AG08396 (cell line): Measurements from ENCODE around the gene DOCK8.

ENCODE experiments used
- DNase-seq: peaks from one replicate; pipeline ENCODE4 v3.0.0; 2012; ENCODE audit warnings: low spot score, mixed read lengths

Gene DOCK8

DNA sequence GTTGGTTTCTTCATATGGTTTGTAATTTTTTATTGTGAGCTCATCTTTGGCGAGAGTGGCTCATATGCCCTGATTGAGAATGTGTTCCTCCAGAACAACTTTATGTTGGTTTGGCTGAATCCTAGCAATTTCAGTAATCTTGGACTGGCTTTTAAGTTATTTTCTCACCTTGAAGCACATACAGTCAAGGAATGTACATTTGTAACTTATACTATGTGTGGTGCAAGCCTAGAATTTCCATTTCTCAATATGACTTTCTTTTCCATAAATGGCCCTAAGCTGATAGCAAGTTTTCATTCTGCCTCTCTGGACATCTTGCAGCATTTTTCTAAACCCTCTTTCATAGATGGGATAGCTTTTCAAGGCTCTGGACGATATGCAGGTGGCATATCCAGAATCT lies 247.5 kb downstream of the DOCK8 start:
- DNase-seq: no peak

DNA sequence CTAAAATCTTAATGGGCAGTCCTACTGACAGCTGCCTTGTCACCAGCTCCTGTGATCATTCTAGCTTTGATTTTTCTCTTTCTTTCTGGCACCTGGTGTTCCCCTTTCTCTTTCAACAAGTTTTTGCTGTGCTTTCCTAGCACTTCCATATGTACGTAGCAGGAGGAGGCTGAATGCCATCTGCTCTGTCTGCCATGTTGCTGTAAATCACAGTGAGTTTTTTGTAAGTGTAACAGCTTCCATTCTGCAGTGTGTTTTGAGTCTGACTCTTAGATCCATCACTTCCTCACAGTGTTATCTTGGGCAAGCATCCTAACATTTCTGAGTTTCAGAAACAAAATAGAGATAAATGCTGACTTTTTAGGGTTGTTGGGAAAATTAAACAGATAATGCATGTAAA lies 247.9 kb downstream of the DOCK8 start:
- no peak for DNase-seq

DNA sequence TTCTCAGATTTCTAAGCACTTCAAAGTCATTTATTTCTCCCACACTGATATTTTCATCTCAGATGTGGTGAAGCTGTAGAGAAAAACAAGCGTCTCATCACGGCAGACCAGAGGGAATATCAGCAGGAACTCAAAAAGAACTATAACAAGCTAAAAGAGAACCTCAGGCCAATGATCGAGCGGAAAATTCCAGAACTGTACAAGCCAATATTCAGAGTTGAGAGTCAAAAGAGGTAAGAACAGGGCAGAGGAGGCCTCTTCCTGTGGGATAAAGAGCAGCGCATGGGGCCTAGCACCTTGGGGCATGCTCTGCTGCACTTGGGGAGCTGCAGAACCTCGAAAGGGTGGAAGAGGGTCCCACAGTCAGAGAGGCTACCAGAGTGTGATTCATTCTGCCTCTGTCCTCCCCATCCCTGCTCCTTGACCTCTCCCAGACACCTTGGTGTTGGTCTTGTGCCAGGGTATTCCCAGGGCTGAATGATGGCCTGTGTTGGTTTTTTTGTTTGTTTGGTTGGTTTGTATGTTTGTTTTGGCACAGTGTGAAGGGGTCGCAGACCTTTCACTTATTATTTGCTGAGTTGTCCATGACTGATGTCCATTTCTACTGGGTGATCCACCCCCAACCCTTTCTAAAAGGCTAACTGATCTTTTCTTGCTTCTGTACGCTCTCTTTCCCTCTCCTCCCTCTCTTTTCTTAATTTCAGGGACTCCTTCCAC lies 248.9 kb downstream of the DOCK8 start:
- DNase-seq: no peak

DNA sequence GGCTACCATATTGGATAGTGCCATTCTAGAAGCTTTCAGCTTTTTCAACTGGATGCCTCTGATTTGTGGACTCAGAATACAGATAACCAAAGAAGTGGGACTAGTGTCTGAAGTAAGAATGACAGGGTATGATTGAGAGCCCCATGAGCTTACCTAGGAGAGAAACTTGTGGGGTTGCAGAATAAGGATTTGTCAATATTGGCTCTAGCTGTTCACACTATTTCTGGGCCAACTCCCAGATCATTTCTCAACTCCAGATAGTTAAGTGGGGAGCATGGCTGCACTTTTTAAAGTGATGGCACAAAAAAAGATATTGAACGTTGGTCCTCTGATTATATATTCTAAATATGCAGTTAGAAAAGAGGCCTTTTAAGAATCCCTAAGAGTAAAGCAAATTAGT lies 252.1 kb downstream of the DOCK8 start:
- DNase-seq: no peak

- DNase-seq: no peak
Measured at GRCh38 chr9:468766-469426, 254.2 kb downstream of the DOCK8 start.

DNA sequence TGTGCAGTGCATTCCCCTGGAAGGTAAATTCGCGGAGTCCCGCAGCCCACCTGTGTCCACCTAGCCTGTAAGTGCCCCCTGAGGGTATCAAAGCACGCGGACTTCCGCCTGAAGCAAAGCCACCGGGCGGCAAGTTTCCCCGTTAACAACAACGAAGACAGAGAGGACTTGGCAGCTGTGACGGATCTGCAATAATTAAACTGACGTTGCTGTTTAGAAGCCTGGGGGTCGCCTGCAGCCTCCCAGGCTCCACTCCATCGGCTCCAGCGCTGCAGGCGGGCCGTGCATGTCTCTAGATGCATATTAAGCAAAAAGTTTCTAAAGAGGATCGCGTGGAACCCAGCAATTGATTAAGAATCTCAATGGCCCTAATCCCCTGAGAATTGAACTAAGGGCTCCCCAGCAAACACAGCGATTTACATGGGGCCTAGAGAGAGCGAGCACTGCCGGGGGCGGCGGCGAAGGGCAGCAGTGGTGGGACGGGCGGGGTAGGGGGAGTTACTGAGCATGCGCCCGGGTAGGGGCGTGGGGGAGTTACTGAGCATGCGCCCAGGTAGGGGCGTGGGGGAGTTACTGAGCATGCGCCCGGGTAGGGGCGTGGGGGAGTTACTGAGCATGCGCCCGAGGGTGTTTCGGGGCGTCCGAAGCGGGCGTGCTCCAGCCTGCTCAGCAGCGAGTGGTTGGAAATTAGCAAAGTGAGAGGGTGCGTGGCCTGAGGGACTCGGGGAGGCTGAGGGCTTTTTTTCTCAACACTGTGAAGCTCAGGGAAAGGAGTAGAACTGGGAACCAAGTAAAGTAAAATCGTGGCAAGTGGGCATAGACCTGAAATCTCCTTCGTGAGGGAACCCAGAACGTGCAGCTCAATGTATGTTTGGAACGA lies 255.2 kb downstream of the DOCK8 start:
- DNase-seq: peak; percentile 90

DNA sequence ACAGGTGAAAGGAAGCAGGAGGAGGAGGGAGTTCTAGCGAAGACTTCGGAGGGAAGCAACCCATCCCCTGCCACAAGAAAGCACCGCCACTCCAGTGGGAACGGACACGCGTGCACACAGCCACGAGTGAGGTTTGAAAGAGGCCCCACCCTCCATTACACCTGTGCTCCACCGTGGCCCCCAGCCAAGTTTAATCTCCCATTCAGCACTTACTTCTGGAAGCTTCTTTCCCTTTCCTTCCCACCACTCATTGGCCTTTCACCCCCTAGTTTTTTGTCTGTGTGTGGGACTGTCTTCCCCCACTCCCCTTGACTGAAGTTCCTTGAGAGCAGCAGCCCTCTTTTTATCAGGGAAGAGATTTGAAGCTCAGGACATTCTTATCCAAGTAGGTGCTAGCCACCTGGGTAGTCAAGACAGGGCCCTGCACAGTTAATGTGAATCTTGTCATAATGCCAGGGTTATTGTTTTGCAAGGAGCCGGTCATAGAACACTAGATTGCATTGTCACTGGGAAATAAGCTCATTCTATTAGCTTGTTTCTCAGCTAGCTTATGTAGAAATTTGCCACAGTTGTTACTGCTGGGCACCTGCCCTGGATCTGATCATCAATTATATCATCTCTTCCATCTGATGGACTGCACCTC lies 256.0 kb downstream of the DOCK8 start:
- DNase-seq: no peak

DNA sequence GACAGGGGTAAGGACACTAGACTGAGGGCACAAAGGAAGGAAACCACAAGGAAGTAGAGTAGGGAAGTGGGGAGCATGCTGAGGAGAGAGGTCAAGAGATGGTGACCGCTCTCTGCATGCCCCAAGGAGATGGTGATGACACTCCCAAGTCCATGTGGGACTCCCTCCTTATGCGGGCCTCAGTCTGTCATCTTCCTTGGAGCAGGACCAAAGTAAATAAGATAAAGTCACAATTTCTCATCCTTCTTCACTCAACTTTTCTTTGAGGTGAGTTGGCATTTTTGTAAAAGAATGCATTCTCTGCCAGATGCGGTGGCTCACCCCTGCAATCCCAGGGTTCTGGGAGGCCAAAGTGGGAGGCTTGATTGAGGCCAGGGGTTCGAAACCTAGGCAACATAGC lies 256.7 kb downstream of the DOCK8 start:
- DNase-seq: no peak

GRCh38 chr9:472479-473075 lies 257.9 kb downstream of the DOCK8 start:
- DNase-seq: no peak

DNA sequence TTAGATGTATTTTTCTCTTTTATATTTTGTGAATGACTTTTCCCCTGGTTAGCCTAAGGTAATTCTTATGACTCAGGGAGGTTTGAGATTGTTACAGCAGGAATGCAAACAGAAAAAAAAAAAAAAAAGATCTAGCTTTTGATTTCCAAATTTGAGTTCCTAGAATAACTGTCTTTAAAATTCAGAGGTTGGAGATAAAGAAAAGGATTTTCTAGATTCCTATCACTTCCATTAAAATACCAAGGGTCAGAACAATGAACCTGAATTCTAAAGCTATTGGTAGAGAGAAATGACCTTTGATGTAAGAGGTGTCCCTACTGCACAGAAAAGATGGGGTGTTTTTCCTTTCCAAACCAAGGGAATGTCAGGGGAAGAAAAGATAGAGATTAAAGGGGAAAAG lies 262.5 kb downstream of the DOCK8 start:
- DNase-seq: no peak

GRCh38 chr9:479304-479970 lies 264.8 kb downstream of the DOCK8 start:
- DNase-seq: no peak

DNA sequence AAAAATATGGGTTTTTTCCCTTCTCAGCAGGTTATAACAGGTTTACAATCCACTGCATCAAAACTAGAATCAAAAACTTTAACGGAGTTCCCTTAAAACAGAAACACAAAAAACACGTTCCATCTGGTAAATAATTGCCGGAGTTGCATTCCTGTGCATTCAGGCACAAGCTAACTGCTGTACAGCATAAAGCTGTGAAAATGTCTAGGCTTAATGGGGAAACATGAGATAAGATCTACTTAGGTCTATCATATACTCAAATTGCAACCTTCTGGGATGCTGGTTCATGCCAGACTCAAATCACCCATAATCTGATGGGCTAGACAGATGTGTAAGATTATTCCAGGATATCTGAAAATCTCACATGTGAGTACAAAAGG lies 265.3 kb downstream of the DOCK8 start:
- DNase-seq: no peak

DNA sequence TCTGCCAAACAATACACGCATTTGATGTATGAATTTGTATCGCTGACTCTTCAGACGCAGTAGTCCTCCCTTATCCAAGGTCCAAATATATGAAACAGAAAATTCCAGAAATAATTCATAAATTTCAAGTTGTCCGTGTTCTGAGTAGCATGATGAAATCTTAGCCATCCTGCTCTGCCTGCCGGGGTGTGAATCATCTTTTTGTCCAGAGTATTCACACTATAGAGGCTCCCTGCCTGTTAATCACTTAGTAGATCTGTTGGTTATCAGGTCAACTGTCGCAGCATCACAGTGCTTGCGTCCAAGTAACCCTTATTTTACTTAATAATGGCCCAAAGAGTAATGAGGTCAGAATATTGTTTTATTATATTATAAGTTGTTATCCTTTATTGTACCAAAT lies 268.1 kb downstream of the DOCK8 start:
- no peak for DNase-seq

- DNase-seq: no peak
Measured at GRCh38 chr9:486156-486555, 271.5 kb downstream of the DOCK8 start.

- no peak for DNase-seq
Measured at GRCh38 chr9:487429-487828, 272.8 kb downstream of the DOCK8 start.

DNA sequence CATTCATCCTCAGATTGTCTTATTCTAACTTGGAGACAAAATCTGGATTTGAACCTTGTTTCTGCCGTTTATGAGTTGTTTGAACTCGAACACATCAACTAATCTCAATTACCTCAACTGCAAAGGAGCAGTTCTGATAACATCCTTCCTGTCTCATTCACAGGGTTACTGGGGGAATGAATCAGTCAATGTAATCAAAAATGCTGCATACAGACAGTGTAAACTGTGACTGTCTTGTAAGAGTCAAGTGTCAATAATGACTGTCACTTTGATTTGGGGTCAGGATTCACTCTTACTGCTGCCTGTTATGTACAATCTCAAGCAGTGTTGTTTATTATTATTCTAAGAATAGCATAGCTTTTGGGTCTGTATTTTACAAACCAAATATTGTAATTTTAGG lies 273.8 kb downstream of the DOCK8 start:
- no peak for DNase-seq

- no peak for DNase-seq
Measured at GRCh38 chr9:489198-490197, 274.8 kb downstream of the DOCK8 start.

DNA sequence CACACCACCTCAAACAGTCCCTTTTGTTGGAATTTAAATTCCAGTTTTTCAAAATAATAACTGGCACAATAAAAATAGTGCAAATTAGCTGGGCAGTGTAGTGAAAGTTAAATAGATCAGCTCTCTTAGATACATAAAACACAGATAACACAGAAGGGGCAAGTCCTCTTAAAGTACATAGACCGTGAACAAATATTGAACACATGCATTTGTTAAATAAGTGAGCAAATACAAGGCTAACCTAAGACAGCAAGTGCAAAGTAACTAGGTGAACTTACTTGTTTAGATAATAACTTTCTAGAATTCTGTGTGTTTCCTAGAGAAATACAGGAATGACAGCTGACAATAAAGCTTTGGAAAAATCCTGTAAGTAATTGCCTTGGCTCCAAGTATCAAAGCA lies 280.1 kb downstream of the DOCK8 start:
- DNase-seq: no peak

DNA sequence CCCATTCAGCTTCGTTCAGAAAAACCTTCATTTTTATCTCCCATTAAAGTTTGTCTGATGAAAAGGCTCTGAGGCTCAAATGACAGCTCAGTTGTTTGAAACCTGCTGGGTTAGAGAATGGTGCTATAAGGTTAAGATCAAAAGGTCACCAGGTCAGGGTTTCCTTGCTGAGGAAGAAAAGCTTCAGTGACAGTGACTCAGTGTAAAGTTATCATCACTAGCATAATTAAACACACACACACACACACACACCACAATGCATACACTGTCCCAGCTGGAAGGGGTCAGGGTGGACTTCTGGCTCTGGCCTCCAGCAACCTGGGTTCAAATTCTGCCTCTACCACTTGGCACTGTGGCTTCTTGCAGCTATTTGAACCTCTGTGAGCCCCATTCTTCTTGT lies 281.1 kb downstream of the DOCK8 start:
- DNase-seq: no peak

GRCh38 chr9:503326-503725 lies 288.7 kb downstream of the DOCK8 start:
- no peak for DNase-seq
